HG03575 (cell line): ENCODE data around the gene ZIC1.

Experiments used
- ATAC-seq: cut with Tn5 transposase; IDR thresholded peaks from one replicate; pipeline ENCODE4 v1.9.1; 2021; ENCODE audit not compliant: unreplicated experiment, insufficient number of reproducible peaks, low FRiP score; ENCODE audit errors: extremely low read depth

The ZIC1 gene

DNA sequence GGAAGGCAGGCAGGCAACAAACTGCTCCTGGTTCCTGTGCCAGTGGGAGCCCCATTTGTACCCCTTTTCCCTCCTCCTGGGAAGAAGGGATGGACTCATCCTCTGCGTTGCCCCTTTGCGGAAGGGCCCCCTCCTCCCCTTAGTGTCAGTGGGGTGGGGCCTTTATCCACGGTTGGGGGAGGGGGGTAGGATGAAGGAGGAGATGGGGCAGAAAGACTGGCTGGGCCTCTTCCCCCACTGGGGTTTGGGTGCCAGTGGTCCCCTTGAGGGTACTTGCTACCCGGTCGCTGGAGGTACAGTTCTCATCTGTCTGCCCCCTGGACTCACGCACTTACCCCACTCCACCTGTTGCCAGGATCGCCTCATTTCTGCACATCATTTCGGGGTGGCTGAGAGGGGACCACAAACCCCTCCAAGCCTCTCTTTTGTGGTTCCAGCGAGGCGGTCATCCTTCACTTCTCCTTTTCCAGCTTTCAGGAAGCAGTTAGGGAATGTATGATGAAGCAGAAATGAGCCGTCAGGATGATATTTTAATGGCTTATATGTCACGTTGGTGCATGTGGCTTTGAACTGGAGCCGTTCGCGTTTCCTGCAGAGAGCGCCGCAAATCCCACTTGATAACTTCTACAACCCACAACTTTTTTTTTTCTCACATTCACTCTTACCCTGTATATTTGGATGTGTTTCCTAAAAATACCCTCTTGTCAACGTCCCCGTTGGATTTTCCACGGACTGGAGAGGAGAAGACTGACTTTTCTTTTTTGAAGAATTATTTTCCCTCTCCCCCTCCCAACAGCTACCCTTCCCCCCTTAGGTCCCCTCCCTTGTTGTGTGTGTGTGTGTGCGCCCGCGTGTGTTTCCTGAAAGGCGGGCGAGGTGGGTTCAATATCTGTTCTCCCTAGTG lies 2.9 kb upstream of the ZIC1 start, which contains the start of gene ZIC4:
TSS of gene ZIC4 (minus strand) at position 516 of the 904 bp plus-strand sequence. CDS start 3,746 bp downstream, outside the sequence.
- ATAC-seq: no peak

DNA sequence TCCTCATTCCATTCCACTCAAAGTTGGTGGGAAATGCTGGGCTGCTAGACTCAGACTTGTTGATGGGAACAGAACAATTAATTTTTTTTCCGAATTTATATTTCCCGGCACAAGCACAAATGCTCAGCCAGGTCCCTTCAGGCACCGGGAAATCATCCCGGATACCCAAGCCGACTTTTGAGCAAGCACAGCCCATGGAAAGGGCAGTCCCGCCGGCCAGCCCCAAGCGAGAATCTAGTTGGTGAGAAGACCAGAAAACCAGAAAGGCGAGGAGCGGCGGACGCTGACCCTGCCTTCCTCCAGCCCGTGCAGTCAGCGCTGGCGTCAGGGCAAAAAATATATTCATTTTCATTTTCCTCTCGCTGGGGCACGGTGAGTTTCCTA lies 2.1 kb upstream of the ZIC1 start:
- no peak for ATAC-seq

DNA sequence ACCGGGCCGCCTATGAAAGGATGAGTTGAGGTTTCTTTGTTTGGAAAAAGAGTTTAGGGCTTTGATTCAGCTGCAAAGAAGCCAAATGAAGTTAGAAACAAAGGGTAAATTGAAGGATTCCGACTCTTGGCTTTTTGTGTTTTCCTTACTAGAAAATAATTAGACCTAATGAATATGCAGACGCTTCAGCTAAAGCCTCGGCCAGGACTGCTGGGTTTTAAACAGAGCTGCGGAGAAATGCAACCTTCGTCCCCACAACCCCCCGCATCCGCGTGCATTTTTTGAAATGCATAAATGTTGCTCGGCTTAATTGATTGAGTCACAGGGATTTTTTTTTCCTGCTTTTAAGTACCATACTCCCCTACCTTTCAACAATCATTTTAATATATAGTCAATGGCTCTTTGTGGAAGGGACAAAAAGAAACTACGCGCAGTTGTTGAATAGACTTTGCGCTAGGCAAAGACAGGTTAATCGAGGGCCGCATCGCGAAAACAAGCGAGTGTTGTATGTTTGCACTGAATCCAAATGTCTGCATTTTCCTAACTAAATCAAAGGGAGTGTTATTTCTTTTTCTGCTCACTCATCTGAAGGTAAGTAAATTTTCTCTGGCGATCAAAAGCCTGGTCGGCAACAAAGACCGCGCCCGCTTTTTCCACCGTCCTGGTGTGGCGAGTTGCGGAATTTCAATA lies 1.5 kb upstream of the ZIC1 start:
- no peak for ATAC-seq

DNA sequence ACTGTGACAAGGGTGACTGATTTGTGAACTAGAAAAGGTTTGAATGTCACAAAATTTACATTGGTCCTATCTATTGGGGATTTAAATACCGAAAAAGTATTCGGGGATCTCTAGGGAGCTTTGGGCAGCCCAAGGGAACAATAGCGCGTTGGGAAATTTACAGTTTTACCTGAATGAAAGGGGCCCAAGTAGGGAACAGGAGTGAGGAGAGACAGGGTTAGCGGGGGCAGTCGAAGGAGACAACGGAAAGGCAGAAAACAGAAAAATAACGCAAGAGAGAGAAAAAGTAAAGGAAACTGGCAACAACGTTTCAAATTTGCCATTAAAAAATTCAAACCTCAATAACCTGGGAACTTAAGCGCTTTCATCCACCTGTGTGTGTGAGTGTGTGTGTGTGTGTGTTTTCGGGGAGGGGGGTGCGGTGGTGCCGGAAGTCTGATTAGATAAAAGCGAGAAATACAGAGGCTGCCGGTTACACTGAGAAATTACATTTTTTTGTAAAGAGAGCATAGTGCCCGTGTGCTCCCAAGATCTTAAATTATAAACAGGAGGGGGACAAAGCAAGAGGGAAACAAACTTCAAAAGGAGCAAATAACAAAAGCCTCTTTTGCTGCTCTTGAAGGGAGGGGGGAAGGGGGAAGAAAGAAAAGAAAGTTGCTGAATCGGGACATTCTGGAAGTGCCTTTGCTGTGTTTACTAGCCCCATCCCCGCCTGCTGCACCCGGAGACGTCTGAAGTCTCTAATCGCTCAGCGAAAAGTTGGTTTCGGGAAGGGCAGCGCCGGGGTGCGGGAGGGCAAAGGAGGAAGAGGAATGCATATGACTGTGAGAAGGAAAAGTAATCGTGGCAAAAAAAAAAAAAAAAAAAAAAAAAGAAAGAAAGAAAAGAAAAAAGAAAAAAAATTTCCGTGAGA lies 721 bp upstream of the ZIC1 start:
- ATAC-seq: no peak

- ATAC-seq: no peak
Observed at GRCh38 chr3:147410116-147410525, 956 bp downstream of the ZIC1 start.

DNA sequence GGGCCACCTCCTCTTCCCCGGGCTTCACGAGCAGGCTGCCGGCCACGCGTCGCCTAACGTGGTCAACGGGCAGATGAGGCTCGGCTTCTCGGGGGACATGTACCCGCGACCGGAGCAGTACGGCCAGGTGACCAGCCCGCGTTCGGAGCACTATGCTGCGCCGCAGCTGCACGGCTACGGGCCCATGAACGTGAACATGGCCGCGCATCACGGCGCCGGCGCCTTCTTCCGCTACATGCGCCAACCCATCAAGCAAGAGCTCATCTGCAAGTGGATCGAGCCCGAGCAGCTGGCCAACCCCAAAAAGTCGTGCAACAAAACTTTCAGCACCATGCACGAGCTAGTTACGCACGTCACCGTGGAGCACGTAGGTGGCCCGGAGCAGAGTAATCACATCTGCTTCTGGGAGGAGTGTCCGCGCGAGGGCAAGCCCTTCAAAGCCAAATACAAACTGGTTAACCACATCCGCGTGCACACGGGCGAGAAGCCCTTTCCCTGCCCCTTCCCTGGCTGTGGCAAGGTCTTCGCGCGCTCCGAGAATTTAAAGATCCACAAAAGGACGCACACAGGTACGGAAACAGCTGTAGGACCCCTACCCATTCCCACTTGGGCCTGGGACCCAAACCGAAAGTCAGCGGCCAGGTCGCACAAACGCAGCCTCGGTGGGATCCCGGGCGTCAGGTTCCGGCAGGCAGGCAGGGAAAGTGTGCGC lies 1.5 kb downstream of the ZIC1 start:
- no peak for ATAC-seq

- no peak for ATAC-seq
Observed at GRCh38 chr3:147411238-147411814, 2.2 kb downstream of the ZIC1 start.

- no peak for ATAC-seq
Observed at GRCh38 chr3:147411815-147412241, 2.7 kb downstream of the ZIC1 start.

DNA sequence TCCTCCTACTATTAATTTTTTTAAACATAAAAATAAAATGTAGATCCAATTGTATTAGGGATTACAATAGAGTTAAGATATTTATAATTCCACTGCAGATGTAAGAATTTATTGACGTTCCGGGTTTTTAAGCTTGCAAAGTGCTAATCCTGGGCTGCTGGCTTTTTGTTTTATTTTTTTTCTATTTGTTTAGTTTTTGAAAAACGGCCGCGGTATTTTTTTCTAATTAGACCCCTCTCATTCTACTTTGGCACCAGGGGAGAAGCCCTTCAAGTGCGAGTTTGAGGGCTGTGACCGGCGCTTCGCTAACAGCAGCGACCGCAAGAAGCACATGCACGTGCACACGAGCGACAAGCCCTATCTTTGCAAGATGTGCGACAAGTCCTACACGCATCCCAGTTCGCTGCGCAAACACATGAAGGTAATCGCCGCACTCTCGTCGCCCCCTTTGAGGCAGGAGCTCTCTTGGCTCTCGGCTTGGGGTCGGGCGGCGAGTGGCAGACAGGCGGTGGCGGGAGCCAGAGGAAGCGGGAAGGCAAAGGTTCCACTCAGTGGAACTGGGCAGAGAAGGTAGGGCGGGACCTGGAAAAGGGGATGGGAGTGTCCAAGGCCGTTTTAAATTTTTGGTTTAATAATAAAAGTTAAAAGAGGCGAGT lies 3.2 kb downstream of the ZIC1 start:
- no peak for ATAC-seq

DNA sequence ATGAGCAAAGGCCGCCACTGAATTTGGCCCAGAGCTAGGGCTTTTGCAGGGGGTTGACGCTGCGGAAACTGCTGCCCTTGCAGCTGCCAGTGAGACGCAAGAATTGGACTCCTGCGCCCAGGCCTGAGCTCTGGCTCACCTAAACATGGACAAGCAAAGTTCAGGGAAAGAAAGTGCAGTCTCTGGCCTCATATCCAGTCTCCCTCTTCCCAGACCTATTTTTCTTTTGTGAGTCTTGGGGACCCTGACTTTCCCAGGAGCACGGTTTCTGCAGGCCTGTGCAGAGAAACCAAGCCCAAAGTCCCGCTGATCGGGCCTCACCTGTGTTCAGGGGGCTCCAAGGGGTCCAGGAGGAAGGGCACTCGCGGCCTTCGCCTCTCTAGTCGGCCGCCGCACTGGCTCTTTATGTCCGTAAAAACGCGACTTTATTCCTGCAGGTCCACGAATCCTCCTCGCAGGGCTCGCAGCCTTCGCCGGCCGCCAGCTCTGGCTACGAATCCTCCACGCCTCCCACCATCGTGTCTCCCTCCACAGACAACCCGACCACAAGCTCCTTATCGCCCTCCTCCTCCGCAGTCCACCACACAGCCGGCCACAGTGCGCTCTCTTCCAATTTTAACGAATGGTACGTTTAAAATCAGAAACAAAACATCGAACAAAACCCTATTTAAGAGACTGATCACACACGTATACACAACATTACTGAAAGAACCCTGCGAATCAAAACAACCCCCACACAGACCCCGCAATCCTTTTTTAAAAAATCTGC lies 3.9 kb downstream of the ZIC1 start:
- ATAC-seq: no peak

DNA sequence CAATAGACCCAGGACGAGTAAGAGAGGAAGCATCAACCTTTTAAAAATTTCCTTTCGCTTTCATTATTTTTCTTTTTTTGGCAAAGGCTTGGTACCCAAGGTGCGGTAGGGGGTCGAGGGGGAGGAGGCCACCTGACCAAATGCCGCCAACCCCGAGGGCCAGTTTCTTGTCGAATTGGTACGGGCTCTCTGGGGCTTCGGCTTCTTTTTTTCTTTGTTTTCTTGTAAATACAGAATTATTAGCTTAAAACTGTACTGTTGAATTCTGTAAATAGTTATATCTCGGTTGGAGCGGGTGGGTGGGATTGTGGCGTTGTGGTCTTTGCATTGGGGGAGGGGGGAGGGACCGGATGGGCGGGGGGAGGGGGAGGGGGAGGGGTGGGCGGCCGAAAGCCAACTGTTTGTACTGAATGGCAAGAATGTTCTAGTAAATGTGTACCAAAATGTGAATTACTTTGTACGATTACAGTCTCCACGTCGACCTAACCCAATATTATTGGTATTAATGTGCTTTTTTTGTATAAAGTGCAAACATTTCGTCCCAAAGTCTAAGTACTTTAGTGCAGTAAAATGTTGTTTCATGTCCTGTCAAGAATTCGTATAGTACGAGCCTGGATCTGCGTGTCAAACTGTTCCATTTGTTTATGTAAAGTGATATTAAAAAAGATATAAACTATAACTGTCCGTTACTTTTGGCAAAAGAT lies 4.7 kb downstream of the ZIC1 start:
- ATAC-seq: no peak

GRCh38 chr3:147414390-147415138 lies 5.4 kb downstream of the ZIC1 start:
- ATAC-seq: no peak

- no peak for ATAC-seq
Observed at GRCh38 chr3:147415286-147415685, 6.1 kb downstream of the ZIC1 start.

GRCh38 chr3:147415874-147416273 lies 6.7 kb downstream of the ZIC1 start:
- no peak for ATAC-seq

DNA sequence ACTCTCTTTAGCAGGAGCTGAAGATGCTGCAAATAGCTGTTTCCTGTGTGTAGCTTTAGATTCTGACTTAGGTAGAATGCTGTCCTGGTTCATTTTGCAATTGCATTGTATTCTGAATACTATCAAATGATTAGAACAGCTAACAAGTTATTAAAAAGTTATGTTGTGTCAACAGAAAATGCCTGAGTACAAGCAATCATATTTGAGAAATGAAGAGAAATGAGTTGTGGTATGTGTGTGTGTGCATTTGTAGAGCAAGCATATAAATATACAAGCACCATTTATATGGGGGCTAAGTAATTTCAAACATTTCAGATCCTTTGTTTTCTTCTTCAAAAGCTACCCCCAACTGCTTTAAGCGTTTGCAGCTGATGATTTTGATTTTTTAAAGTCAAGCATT lies 7.8 kb downstream of the ZIC1 start:
- no peak for ATAC-seq
